Measurements from ENCODE around the gene NOL12.
"Not testable (repeated sequence)": the region's sequence is repeated elsewhere in the genome, so short reads cannot be mapped to it uniquely, and the experiment has no call there.

The NOL12 gene

DNA sequence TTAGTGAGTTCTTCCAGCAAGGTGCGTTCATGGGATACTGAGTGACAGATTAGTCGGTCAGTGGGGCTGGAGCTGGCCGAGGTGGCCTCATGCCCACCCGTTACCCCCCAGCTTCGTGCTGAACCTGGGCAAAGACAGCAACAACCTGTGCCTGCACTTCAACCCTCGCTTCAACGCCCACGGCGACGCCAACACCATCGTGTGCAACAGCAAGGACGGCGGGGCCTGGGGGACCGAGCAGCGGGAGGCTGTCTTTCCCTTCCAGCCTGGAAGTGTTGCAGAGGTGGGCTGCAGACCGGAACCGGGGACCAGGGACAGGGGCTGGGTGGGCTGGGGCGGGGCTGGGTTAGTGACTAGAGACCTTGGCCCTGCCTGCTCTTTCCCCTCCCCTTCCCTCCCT is 7.8 kb upstream of the NOL12 start:
- no peak for DNase-seq (ENCODE audit: low read depth in 2 of 3, low spot score in 1 of 3)

DNA sequence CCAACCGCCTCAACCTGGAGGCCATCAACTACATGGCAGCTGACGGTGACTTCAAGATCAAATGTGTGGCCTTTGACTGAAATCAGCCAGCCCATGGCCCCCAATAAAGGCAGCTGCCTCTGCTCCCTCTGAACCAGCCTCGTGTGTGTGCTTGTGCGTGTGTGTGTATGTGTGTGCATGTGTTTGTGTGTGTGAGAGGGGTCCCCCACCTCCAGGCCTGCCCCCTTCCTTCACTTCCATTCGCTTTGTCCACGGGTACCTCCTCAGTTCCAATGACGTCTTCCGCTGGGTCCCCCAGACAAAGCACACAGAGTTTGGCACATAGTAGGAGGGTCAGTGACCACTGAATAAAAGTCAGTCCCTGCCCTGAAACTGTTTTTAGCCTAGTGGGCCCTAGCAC is 6.5 kb upstream of the NOL12 start:
- no peak for DNase-seq (ENCODE audit: low read depth in 2 of 3, low spot score in 1 of 3)

DNA sequence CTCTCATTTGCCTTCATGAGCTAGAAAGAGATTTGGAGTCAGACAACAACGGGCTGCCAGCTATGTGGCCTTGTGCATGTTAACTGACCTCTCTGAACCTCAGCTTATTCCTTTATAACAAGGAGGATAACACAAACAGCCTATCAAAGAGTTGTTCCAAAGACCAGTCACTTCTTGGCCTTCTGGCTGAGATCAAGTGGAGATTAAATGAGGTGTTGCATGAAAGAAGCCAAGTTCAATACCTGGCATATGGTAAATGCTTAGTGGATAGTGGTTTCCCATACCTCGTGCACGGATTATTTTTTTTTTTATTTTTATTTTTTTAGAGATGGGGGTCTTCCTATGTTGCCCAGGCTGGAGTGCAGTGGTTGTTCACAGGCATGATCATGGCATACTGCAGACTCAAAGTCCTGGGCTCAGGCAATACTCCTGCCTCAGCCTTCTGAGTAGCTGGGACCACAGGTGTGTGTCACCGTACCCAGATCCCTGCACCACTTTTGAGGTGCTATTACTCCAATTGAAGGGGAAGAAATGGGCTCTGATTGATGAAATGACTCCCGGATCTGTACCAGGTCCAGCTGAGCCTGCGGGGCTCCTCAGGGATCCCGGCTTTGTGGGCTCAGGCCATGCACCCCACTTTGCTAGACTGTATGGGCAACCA is 5.8 kb upstream of the NOL12 start:
- no peak for DNase-seq (ENCODE audit: low read depth in 2 of 3, low spot score in 1 of 3)

DNA sequence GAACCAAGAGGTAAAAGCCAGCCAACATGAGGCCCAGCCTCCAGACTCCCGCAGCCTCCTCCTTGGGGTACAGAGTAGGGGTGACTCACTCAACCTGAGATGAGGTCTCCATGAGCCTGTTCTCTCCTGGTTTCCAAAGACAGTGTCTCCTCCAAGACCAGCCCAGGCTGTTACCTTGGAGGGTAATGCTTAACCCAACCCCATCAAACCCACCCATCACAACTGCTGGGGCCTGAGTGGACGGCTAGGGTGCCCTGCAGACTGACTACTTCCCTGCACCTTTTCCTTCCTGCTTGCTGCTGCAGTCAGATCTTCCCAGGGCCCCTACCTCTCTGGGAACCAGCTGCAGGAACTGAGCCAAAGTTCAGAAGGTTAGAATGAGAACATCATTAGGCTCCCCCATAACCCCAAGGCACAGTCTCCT is 5.1 kb upstream of the NOL12 start:
- DNase-seq (ENCODE audit: low read depth in 2 of 3, low spot score in 1 of 3): no peak

DNA sequence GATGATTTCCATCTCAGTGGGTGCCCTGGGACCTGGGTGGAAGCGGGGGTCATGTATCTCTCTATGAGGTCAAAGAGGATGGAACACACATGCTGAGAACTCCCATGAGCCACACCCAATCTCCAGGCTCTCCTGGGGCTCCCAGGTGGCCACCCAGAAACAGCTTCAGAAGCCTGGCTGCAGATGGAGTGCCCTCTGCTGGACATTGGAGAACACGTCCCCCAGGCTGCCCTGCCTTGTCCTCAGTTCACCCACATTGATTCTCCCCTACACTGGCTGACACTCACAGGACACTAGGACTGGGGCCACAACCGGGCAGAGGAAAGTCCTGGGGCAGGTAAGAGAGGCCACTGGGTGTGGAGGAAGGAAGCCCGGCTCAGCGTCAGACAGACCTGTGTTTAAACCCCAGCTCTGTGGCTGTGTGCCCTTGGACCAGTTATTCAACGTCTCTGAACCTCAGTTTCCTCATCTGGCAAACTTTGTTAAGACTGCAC is 4.5 kb upstream of the NOL12 start:
- peak; percentile 64 to 77 (median 70) for DNase-seq (ENCODE audit: low read depth in 2 of 3, low spot score in 1 of 3)

DNA sequence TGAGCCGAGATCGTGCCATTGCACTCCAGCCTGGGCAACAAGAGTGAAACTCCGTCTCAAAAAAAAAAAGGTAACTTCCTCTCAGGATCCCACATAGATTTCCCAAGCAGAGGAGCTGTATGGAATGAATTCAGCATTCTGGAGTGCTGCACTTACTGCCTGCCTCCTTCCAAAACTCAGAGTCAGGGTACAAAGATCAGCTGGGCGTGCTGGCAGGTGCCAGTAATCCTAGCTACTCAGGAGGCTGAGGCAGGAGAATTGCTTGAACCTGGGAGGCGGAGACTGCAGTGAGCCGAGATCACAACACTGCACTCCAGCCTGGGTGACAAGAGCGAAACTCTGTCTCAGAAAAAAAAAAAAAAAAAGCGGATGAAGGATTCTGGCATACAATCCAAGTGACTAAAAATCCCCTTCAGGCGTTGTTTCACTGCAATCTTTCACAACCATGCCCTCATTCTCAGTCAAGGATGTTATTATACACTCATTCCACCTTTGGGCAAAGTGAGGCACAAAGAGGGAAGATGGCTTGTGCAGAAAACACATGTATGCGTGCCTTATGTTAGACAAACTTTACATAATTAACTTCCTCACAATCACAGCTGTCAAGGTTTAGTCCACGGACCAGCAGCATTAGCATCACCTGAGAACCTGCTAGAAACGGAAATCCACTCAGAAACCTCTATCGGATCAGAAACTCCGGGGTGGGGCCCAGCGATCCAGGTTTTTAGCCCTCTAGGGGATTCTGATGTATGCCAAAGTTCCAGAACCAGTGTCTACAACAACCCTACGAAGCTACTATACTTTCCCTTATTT is 1.1 kb upstream of the NOL12 start:
- no peak for DNase-seq (ENCODE audit: low read depth in 2 of 3, low spot score in 1 of 3)

DNA sequence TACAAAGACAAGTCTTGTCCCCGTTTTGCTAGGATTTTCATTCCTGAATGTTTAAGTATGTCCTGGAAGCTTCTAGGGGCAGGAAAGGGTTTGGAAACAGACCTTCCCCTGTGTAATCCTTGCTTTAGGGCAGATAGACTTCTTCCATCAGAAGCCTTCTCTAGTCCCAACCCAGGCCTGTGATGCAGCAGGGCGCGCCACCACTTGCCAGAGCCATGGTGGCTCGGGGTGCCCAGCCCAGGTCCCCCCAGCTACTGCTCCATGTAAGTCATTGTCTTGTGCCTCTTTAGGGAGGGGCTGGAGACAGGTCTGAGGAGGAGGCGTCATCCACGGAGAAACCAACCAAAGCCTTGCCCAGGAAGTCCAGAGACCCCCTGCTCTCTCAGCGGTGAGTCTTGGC is 4.3 kb downstream of the NOL12 start:
- no peak for DNase-seq (ENCODE audit: low read depth in 2 of 3, low spot score in 1 of 3)

DNA sequence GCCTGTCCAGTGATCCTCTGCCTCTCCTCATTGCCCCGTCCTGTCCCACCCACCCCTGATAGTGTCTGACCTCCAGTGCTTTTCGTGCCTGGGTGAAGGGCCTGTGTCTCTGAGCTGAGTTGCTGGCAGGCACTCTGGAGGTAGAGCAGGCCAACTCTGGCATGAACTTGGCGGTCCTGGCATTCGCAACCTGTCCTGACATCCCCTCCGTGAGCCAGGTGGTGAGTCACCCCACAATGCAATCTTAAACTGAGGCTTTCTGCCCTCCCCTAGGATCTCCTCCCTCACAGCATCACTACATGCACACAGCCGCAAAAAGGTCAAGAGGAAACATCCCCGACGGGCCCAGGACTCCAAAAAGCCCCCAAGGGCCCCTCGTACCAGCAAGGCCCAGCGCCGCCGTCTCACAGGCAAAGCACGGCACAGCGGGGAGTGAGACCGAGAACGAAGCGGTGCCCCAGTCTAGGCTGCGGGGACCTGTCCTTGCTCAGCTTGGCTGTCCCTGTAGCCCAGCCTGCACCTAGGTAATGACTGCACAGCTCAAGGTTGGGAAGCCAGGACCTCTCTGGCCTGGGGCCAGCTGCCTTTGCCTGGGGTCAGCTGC is 4.9 kb downstream of the NOL12 start:
- DNase-seq (ENCODE audit: low read depth in 2 of 3, low spot score in 1 of 3): no peak

DNA sequence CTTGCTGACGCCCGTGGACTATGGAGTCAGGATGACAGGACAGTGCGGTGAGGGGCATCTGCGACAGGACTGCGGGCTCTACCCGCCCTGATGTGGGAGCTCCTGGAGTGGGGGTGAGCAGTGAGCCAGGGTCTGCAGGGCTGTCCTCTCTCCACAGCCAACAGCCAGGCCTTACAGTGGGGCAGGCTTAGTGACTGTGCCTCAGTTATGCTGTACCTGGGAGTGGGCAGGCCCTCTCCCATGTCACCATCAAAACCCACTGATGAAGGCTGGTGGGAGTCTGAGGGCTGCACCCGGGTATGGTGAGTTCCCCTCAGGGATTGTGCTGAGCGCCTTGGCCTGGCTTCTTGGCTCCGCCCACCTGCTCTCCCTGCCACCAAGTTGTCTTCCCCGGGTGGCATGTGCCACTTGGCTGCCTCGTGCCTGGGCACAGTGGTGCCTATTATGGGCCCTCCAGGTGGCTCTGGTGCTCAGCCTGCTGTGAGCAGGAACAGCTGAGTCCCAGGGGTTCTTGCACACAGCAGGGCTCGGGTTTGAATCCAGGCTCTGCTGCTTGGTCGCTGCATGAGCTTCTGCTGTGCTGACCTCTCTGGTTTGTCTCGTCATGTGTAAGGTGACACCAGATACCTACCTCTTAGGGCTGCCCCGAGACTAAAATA is 6.6 kb downstream of the NOL12 start:
- DNase-seq (ENCODE audit: low read depth in 2 of 3, low spot score in 1 of 3): no peak

DNA sequence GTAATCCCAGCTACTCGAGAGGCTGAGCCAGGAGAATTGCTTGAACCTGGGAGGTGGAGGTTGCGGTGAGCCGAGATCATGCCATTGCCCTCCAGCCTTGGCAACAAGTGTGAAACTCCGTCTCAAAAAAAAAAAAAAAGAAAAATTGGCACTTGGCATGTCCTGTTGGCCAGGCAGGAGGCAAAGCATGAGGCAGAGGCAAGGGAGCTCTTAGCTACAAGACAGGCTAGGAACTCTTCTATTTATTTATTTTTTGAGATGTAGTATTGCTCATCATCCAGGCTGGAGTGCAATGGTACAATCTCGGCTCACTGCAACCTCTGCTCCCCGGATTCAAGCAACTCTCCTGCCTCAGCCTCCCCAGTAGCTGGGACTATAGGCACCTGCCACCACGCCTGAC is 8.0 kb downstream of the NOL12 start:
- not testable (repeated sequence) for DNase-seq (ENCODE audit: low read depth in 2 of 3, low spot score in 1 of 3)

DNA sequence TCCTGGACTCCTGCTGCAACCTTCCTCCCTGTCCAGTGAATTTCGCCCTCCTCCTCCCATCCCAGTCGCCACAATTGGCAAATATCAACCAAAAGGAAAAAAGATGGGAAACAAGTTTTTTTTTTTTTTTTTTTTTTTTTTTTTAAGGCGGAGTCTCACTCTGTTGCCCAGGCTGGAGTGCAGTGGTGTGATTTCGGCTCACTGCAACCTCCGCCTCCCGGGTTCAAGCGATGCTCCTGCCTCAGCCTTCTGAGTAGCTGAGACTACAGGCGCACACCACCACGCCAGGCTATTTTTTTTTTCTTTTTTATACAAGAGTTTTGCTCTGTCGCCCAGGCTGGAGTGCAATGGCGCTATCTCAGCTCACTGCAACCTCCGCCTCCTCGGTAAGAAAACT is 10.1 kb downstream of the NOL12 start:
- DNase-seq (ENCODE audit: low read depth in 2 of 3, low spot score in 1 of 3): not testable (repeated sequence)

DNA sequence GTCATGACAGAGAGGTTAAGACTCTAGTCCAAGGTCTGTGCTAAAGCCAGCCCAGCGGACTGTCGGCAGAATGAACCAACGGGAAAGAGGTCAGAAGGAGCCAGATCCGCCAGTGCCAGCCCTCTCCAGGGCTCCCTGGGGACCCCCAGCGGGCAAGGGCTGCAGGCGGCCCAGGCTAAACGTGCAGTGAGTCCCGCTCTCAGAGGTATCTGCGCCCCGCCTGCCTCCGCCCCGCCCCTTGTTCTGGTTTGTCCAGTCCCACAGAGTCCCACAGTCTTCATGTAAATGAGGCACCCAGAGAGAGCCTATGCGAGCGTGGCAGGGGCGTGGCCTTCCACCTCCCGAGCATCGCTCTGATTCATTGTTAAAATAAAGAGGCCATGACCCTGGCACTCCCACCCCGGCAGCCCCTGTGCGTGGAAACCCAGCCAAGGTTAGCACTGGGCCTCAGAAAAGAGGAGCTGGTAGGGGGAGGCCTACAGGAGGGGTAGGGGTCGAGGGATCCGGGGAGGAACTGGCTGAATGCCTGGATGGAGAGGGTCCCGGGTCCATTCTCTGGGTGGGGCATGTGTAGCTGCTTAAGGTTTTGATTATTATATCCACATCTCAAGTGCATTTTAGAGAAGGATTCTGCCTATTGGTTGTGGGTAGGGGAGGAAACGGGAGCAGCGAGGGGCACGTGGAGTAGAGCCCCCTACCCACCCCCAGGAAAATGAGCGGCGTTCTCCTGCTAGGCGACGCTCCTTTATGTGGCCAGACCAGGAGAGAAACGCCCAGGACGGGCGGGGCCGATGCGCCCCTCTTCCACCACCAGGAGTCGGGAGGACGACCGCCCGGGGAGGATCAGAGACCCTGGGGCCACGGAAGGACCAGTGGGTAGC is 10.8 kb downstream of the NOL12 start, which contains the start of gene TRIOBP:
TRIOBP (plus strand) TSS at position 392 of the 881 bp plus-strand sequence. CDS start 4,318 bp downstream, outside the sequence.
- peak; percentile 82 to 85 (median 84) for DNase-seq (ENCODE audit: low read depth in 2 of 3, low spot score in 1 of 3)

DNA sequence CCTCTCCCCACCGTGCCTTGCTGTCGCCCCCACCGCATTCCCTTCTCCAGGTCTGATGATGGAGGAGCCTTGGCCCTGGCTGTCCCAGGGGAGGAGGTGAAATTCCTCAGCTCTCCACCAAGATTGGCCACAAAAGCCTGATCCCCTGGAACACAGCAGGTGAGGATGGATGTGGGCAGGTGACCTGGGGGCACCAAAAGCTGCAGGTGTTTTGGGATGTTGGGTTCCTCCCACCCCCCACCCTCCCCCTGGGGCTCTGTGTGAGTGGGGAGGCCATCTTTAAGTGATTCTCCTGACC is 11.3 kb downstream of the NOL12 start:
- no peak for DNase-seq (ENCODE audit: low read depth in 2 of 3, low spot score in 1 of 3)

DNA sequence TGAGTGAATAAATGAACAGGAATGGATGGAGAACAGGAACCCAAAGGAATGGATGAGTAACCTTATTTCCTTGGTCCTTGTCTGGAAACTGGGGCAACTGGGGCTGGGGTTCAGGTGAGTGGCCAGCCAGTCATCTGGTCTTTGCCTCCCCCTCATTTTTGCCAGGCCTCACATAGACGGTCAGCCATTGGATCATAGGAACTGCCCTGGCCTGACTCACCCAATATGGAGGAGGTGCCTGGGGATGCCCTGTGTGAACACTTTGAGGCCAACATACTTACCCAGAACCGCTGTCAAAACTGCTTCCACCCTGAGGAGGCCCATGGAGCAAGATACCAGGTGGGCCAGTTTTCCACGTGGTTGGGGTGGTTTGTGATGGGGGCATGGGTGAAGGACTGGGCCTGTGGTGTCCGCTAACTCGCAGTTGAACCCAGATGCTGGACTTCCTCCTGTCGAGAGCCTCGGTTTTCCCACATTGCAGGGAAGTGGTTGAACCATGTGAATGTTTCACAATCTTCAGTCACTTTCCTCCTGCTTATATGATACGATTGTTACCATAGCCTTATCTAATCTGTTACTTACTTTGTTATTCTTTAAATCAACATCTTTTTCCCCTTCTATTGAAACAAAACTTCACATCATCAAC is 15.1 kb downstream of the NOL12 start:
- DNase-seq (ENCODE audit: low read depth in 2 of 3, low spot score in 1 of 3): no peak

DNA sequence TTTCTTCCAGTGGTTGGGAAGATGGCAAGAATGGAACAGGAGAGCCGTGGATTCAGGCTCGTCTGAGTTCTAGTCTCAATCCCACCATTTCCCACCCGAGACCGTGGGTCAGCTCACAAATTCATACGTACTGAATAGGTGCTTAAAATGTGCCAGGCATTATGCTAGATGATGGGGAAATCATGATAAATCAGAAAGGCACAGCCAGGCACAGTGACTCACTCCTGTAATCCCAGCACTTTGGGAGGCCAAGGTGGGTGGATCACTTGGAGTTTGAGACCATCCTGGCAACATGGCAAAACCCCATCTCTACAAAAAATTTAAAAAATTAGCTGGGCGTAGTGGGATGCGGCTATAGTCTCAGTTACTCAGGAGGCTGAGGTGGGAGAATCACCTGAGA is 17.8 kb downstream of the NOL12 start:
- no peak for DNase-seq (ENCODE audit: low read depth in 2 of 3, low spot score in 1 of 3)

DNA sequence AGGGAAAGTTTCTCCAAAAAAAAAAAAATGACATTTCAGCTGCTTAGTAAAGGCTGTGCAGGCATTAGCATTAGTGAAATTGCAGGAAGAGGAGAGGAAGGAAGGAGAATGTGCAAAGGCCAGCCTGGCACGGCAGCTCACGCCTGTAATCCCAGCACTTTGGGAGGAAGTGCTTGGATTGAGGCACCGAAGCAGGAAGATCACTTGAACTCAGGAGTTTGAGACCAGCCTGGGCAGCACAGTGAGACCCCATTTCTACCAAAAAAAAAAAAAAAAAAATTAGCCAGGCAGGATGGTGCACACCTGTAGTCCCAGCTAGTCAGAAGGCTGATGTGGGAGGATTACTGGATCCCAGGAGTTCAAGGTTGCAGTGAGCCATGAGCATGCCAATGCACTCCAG is 18.5 kb downstream of the NOL12 start:
- DNase-seq (ENCODE audit: low read depth in 2 of 3, low spot score in 1 of 3): no peak

DNA sequence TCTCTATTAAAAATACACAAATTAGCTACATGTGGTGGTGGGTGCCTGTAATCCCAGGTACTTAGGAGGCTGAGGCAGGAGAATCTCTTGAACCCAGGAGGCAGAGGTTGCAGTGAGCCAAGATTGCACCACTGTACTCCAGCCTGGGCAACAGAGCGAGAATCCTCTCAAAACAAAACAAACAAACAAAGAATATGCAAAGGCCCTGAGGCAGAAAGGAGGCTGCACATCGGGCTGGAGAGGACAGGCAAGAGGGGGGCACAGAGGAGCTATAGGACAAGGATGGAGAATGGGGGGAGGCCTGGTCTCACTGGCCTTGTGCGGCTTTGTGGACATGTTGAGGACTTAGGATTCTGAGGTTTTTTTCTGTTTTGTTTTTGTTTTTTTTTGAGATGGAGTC is 19.1 kb downstream of the NOL12 start:
- no peak for DNase-seq (ENCODE audit: low read depth in 2 of 3, low spot score in 1 of 3)

DNA sequence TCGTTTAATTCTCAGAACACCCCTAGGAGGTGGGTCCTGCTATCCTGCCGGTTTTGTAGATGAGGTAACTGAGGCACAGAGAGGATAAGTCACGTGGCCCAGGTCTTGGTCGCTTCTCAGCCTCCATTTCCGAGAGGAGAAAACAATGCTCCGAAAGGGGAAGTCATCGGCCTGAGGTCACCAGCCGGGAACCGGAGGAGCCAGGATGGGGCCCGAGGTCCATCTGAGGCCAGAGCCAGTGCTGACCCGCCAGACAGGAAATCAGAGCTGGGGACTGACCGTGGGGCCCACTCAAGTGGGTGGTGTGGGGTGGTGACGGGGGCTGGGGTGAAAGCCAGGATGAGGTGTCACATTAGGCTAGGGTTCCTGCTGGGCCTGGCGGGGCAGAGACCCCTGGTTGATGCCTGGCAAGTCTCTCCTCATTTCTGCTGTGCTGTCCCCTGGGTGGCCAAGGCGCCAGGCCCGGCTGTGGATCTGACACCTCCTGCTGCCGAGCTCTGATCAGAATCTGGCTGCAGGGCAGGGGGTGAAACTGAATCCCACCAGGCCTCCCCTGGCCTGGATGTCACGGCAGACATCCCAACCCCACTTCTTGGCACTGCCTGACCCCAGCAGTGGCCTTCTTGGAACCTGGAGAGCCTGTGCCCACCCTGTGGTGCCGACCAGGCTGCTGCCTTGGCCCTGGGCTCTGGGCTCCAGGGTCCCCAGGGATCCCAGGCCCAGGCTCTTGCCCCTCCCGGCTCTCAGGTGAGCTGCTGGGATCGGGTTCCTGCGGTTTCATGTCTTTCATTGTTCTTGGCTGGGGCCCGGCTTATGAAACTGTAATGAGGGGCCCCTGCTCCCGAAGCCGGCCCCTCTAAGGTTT is 22.7 kb downstream of the NOL12 start:
- DNase-seq (ENCODE audit: low read depth in 2 of 3, low spot score in 1 of 3): no peak

DNA sequence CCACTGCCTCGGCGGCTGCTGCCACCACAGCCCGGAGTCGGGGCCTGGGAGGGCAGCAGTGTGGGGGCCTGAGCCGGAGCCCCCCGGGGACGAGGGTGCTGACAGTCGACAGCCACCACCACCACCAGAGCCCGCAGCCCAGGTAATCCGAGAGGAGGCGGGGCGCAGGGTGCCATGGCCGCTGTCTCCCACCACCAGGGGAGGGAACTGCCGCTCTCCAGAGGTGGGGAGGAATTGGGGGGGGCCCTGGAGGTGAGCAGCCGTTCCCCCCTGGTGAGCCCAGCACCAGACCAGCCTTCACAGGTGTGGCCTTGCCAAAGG is 23.3 kb downstream of the NOL12 start:
- no peak for DNase-seq (ENCODE audit: low read depth in 2 of 3, low spot score in 1 of 3)
